KBM-7 (cell line): ENCODE measurements around the gene CYP2E1.
"Not testable (repeated sequence)": the region's sequence is repeated elsewhere in the genome, so short reads cannot be mapped to it uniquely, and the experiment has no call there.

Source experiments
- DNase-seq: peaks from one replicate; pipeline ENCODE4 v3.0.0-alpha.2; 2015
- in situ Hi-C: fragments of 300-500 bp; cut with MboI; formaldehyde crosslinking; loops from 2 replicates; pipeline ENCODE4 v1.14.3; 2020; ENCODE audit warnings: low sequenced_read_pairs, low pct_unique_long_range_greater_than_20kb, mixed read lengths

The CYP2E1 gene

DNA sequence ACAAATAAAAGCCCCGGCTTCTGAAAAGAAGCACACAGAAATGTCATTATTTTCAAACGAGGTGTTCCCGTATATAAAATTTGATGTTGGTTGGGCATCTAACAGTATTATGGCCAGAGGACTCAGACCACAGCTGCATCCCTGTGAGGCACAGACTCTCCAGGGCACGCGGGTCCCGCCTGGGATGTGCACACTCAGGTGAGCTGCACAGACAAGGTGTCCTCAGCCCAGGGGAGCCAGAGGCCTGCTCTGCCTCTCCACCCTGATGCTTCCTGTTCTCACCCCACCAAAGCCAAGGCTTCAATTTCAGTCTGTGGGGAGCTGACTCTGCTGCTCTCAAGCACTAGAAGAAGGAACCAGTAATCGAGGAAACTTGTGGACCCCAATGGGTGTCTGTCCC, 1.7 kb upstream of the CYP2E1 start:
- no peak for DNase-seq
- in situ Hi-C loops, result no loop called here

GRCh38 chr10:133527771-133528271, 658 bp downstream of the CYP2E1 start:
- in situ Hi-C loops, result no loop called here
- DNase-seq, result no peak

GRCh38 chr10:133528296-133528844, 1.2 kb downstream of the CYP2E1 start:
- in situ Hi-C loops, result no loop called here
- no peak for DNase-seq

DNA sequence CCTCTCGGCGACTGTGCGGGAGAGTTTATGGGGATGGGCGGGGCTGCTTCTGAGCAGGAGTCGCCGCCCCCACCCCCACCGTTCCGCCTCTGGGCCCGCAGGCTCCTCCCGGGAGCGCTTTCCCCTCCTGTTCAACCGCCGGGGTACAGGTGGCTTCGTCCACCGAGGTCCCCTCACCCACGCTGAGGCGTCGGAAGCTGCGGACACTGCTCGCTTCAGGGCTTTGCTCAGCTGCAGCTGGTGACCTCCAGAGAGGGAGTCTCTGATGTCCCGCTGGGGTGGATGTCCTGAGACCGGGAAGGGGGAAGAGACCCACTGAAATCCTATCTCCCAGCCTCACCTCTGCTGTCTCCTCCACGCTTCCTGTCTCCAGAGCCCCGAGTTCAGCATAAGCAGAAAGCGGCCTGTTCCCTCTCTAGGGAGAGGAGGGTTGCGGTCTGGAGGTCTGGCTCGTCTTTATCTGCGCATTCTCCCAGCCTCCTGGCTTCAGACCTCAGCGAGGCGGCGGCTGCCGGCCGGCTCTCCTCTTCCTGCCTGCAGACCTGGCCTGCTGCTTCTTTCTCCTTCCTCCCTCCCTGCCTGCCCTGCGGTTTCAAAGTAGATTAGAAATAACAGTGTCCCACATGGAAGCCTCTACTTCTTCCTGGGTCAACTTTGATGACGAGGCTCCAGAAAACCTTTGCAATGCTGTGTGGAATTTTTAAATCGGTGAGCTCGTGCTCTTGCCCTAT, 1.8 kb downstream of the CYP2E1 start:
- DNase-seq, result peak; percentile 95
- in situ Hi-C loops, result no loop called here

- in situ Hi-C loops, result no loop called here
- DNase-seq, result no peak
Measured at GRCh38 chr10:133529576-133529946, 2.4 kb downstream of the CYP2E1 start.

DNA sequence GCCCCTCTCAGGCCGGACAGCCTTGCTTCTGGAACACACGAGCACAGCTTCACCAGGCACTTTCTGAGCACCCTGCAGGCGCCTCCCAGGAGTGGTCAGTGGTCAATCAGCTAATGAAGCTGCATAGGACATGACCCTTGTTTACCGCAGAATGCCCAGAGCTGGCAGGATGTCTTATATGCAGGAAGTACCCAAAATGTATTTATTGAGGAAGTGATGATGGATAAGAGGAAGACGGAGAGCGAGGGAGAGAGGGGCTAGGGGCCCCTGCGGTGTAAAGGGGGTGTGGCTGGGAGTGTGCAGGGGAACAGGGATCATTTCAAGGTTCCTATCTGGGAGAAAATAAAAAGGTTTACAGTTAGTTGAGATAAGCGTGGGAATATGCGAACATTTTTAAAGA, 3.3 kb downstream of the CYP2E1 start:
- peak; percentile 91 for DNase-seq

DNA sequence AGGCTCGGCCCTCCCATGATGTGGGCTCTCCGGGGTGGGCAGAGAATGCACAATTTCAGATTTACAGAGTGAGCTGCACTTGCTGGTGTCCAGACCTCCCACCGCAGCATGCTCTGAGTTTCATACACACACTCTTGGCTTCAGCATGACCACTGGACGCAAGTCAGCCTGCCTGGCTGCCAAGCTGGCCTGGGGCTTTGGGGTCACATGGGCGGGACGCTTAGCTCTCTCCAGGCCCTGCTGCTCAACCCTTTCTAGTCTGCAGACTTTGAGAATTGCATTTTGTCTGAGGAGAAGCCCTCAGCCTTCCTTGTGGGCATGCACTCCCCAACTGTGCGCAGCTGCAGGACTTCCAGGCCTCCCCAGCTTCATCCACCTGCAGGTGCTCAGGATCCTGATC, 5.7 kb downstream of the CYP2E1 start:
- in situ Hi-C loops, result no loop called here
- no peak for DNase-seq

More for the DNA sequence above, 3.3 kb downstream of the CYP2E1 start:
- in situ Hi-C loops, result no loop called here

GRCh38 chr10:133534417-133534816, 7.3 kb downstream of the CYP2E1 start:
- DNase-seq, result no peak
- in situ Hi-C loops, result no loop called here

DNA sequence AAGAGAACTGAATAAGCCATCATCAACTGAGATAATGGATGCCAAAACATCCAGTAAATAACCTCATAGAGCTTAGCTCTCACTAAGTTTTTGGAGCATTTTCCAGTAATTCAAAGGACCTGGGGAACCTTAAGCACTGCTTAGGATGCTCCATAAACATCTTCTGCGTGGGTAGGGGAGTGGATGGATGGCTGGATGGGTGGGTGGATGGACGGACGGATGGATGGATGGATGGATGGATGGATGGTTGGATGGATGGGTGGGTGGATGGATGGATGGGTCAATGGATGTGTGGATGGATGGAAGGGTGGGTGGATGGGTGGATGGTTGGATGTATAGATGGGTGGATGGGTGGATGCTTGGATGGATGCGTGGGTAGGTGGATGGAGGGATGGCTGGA, 9.0 kb downstream of the CYP2E1 start:
- DNase-seq, result no peak
- in situ Hi-C loops, result no loop called here

- DNase-seq, result no peak
- in situ Hi-C loops, result no loop called here
Measured at GRCh38 chr10:133537546-133538545, 10.7 kb downstream of the CYP2E1 start.

- in situ Hi-C loops, DNase-seq: not testable (repeated sequence)
Measured at GRCh38 chr10:133541441-133541975, 14.3 kb downstream of the CYP2E1 start.

DNA sequence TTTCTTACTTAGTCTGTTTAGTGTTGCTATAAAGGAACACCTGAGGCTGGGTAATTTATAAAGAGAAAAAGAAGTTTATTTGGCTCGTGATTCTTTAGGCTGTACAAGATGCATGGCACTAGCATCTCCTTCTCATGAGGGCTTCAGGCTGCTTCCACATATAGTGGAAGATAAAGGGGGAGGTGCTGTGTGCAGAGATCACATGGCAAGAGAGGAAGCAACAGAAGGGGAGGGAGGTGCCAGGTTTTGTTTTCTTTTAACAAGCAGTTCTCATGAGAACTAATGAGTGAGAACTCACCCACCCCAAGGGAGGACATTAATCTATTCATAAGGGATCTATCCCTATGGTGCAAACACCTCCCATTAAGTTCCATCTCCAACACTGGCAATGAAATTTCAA, 17.3 kb downstream of the CYP2E1 start:
- in situ Hi-C loops, result no loop called here
- peak; percentile 75 for DNase-seq

DNA sequence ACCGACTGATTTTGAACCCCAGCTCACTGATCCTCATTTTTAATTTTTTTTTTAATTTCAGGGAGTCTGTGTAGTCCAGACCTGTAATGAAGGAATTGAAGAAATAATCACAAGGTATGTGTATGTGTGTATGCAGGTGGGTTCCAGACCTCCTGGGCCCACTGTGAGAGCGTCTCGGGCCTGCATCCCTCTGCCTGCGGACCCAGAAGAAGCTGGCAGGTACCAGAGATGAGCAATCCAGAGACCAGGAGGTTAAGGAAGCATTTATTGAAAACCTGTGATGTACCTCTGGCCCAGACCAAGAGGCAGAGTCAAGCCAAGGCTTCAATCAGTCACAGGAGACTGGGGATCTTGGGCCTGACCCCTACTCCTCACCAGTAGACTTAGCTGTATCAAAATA, 27.4 kb downstream of the CYP2E1 start:
- DNase-seq, result no peak
- in situ Hi-C loops, result no loop called here

GRCh38 chr10:133555521-133555920, 28.4 kb downstream of the CYP2E1 start:
- DNase-seq, result no peak
- in situ Hi-C loops, result no loop called here

DNA sequence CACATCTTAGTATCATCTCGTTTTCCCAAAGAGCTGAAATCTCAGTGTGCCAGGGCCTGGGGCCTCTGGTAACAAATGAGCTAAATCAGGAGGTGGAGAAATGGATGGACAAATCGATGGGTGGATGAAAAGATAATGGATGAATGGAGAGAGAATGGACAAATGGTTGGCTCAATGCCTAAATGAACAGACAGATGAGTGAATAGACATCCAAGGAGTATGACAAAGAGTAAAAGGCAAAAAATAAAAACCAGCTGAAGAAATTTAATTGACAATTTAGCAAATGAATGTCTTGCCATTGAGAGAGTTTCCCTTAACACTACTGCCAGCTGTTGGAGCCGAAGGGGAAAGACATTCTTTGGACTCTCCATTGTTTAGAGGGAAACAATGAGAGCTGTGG, 30.2 kb downstream of the CYP2E1 start:
- in situ Hi-C loops, result no loop called here
- peak; percentile 19 for DNase-seq

DNA sequence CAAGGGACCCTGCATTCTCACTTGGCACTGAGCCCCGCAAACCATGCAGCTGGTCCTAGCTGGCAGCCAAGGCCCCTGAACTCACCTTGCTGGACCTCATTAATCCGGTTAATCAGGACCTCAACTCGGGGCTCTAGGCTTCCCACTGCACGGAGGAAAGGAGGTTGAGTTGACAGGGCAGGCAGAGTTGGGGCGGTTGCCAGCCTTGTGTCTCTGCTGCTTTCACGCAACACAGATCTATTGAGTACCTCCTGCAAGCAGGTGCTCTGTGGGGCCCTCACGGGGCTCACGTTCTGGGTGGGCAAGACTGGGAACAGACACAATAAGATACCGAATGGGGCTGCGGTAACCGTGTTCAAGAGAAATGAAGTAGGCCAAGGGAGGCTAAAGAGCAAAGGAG, 32.1 kb downstream of the CYP2E1 start:
- in situ Hi-C loops, result no loop called here
- DNase-seq, result no peak

- DNase-seq, result no peak
- in situ Hi-C loops, result no loop called here
Measured at GRCh38 chr10:133564816-133565215, 37.7 kb downstream of the CYP2E1 start.

DNA sequence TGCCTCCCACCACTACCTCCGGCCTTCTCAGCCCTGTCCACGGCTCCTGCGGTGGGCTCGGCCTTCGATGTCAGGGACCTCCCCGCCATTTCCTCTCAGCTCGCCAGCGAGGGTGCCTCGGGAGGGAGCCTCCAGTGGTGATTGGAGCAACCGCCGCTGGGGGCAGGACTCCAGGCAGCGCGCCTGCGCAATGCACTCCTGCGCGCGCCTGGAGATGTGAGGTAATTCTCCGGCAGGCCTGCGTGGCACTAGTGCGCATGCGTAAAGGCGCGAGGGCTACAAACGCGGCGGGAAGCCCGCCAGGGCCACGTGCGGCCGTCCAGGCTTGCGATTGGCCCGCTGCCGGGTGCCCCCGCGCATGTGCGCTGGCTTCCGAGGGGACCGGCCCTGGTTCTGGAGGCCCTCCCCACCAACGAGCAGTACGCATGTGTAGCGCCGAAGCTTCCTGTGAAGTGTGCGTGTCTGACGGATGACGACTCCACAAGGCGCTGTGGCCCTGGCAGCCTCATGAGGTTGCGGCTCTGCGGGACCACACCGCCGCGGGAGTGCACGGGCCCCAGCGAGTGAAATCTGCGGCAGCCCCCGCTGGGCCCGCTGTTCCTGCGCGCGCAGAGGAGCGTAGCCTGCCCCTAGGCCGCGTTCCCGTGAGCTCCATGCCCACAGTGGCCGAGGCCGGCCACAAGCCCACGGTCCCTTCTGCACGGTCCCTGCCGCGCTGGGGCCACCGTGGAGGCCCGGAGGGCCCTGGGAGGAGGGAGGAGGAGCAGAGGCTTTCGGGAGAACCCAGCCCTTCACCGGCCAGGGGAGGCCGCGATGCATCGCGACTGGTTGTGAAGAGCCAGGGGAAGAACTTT, 38.5 kb downstream of the CYP2E1 start, which contains the start of gene SYCE1:
SYCE1 (minus strand) TSS at position 143 of the 854 bp plus-strand sequence; CDS start at position 89, 54 bp downstream.
- in situ Hi-C loops, result no loop called here
- no peak for DNase-seq

GRCh38 chr10:133567119-133567518, 40.0 kb downstream of the CYP2E1 start:
- no peak for DNase-seq
- in situ Hi-C loops, result no loop called here
